Esophagus muscularis mucosa (tissue), 4 donors: ENCODE results near the gene RGS19.

Experiments used
- EP300 ChIP-seq: sonication (generic); formaldehyde crosslinking; IDR thresholded peaks from one replicate; pipeline ENCODE4 v1.6.1; 2017; ENCODE audit warnings: antibody characterized with exemption
- POLR2A ChIP-seq: fragments of 450-650 bp; IDR thresholded peaks from one replicate; pipeline ENCODE4 v1.6.1; 2017; ENCODE audit warnings: antibody characterized with exemption, moderate library complexity, mild to moderate bottlenecking, low read depth
- TF ChIP-seq, protein P1 (sequence below), 3 experiments: fragments of 200-600 bp in 2 of 3; fragments of 450-650 bp in 1 of 3; sonication (generic) in 2 of 3; IDR thresholded peaks; one replicate each; pipeline ENCODE4 v1.5.1; 2017 to 2019; ENCODE audit warnings: antibody characterized with exemption in 3 of 3, mild to moderate bottlenecking in 2 of 3, moderate library complexity in 1 of 3

DNA sequence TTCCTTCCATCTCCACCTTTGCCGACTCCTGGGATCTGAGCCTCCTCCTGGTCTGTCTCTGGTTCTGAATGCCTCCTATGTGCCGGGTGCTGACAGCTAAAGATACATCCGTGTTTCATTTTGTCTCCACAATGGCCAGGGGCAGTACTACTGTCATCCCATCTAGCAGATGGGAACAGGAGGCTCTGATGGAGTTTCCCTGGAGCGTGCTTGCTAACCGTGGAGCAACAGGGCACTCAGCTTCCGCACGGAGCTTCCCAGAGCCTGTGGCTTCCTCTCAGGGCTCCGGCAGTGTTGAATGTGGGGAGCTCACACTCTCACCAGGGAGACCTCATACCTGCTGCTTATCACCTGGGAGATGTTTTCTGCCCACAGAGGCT, 40.0 kb upstream of the RGS19 start:
- TF ChIP-seq POLR2A (no peak), EP300 (no peak)
- TF ChIP-seq, protein P1, sequence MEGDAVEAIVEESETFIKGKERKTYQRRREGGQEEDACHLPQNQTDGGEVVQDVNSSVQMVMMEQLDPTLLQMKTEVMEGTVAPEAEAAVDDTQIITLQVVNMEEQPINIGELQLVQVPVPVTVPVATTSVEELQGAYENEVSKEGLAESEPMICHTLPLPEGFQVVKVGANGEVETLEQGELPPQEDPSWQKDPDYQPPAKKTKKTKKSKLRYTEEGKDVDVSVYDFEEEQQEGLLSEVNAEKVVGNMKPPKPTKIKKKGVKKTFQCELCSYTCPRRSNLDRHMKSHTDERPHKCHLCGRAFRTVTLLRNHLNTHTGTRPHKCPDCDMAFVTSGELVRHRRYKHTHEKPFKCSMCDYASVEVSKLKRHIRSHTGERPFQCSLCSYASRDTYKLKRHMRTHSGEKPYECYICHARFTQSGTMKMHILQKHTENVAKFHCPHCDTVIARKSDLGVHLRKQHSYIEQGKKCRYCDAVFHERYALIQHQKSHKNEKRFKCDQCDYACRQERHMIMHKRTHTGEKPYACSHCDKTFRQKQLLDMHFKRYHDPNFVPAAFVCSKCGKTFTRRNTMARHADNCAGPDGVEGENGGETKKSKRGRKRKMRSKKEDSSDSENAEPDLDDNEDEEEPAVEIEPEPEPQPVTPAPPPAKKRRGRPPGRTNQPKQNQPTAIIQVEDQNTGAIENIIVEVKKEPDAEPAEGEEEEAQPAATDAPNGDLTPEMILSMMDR (IDR thresholded peaks at IDR 0.05): no peak
